A549 (cell line): ENCODE measurements around the gene HLA-DPA1. TPM values are rescaled to one million over a fixed set of nuclear protein-coding genes. Genes with fewer than 3 reads are reported as not detected.

Source experiments
- ATAC-seq, 2 experiments: fragments of 200-7000 bp in 1 of 2; fragments of >200 bp in 1 of 2; cut with Nextera tagmentation in 1 of 2; cut with Tn5 transposase in 1 of 2; 3 replicates each; pipeline versions ENCODE4 v1.8.0 to v1.9.1; 2018 to 2020; ENCODE audit warnings: mild to moderate bottlenecking in 1 of 2, moderate library complexity in 1 of 2
- CTCF ChIA-PET: fragments of 300-600 bp; sonication (Branson Sonifier 250); formaldehyde crosslinking; extraction: SDS; loops from one replicate; lab custom pipeline; 2021; ENCODE audit warnings: antibody characterized with exemption, inconsistent platforms; lab: Yijun Ruan, JAX
- POLR2A ChIA-PET: fragments of 350-600 bp; formaldehyde crosslinking; extraction: SDS; loops from one replicate; lab custom pipeline; 2021; ENCODE audit warnings: antibody characterized with exemption, inconsistent platforms; lab: Yijun Ruan, JAX
- DNase-seq, 2 experiments: peaks; one replicate each; pipeline versions ENCODE4 v3.0.0 to v3.0.0-alpha.2; 2011 to 2016; ENCODE audit warnings: low read depth in 1 of 2, low spot score in 1 of 2
- FAIRE-seq: peaks from 2 replicates; lab custom pipeline; 2011; peaks lifted over from hg19 to GRCh38; lab: Jason Lieb, UNC
- H3K27ac ChIP-seq, 2 experiments: fragments of >200 bp; sonication (Bioruptor Twin); formaldehyde crosslinking; 3 replicates each; pipeline ENCODE4 v1.5.1; 2016 to 2017
- H3K4me1 ChIP-seq: fragments of >200 bp; sonication (Bioruptor Twin); formaldehyde crosslinking; 3 replicates; pipeline ENCODE4 v1.6.1; 2016
- H3K4me2 ChIP-seq: fragments of >200 bp; sonication (Bioruptor Twin); formaldehyde crosslinking; 3 replicates; pipeline ENCODE4 v1.6.1; 2016
- H3K4me3 ChIP-seq: fragments of >200 bp; sonication (Bioruptor Twin); formaldehyde crosslinking; 3 replicates; pipeline ENCODE4 v1.5.1; 2016
- H3K9me3 ChIP-seq: fragments of >200 bp; sonication (Bioruptor Twin); formaldehyde crosslinking; 3 replicates; pipeline ENCODE4 v1.6.1; 2016
- BHLHE40 ChIP-seq: IDR thresholded peaks from 2 replicates; pipeline ENCODE4 v1.6.1; 2012; ENCODE audit warnings: low read depth, low read length, inconsistent platforms
- CHD4 ChIP-seq: fragments of 200-600 bp; sonication (generic); IDR thresholded peaks from 2 replicates; pipeline ENCODE4 v1.6.1; 2016; ENCODE audit warnings: antibody characterized with exemption, mild to moderate bottlenecking, borderline replicate concordance
- EP300 ChIP-seq, 2 experiments: fragments of >200 bp; sonication (Bioruptor Twin); formaldehyde crosslinking; IDR thresholded peaks; 2 replicates in 1 of 2; 3 replicates in 1 of 2; pipeline ENCODE4 v1.6.1; 2016 to 2017
- ESRRA ChIP-seq: fragments of 150-350 bp; IDR thresholded peaks from 2 replicates; pipeline ENCODE4 v1.6.1; 2014; ENCODE audit warnings: mild to moderate bottlenecking, low read length, borderline replicate concordance
- HEYL ChIP-seq: fragments of 250-450 bp; sonication (Bioruptor Pico); IDR thresholded peaks from 2 replicates; pipeline ENCODE4 v1.8.0; 2021; ENCODE audit warnings: mild to moderate bottlenecking, moderate library complexity
- HOXA7 ChIP-seq: fragments of 250-450 bp; sonication (Bioruptor Pico); IDR thresholded peaks from 2 replicates; pipeline ENCODE4 v1.5.0; 2020; ENCODE audit warnings: mild to moderate bottlenecking, moderate library complexity
- HOXB5 ChIP-seq: fragments of 250-450 bp; sonication (Bioruptor Pico); IDR thresholded peaks from 2 replicates; pipeline ENCODE4 v1.5.0; 2020; ENCODE audit warnings: mild to moderate bottlenecking, moderate library complexity
- JUN ChIP-seq, 2 experiments: fragments of >200 bp; sonication (Bioruptor Twin); formaldehyde crosslinking; IDR thresholded peaks; 2 replicates in 1 of 2; 3 replicates in 1 of 2; pipeline ENCODE4 v1.6.1; 2016 to 2017
- RFX5 ChIP-seq: fragments of 450-650 bp; IDR thresholded peaks from 2 replicates; pipeline ENCODE4 v1.7.1; 2014; ENCODE audit warnings: antibody characterized with exemption, mild to moderate bottlenecking, moderate library complexity
- SREBF2 ChIP-seq: fragments of 450-650 bp; IDR thresholded peaks from 2 replicates; pipeline ENCODE4 v1.6.1; 2014; ENCODE audit warnings: mild to moderate bottlenecking, moderate library complexity
- TP53 ChIP-seq: fragments of 250-450 bp; sonication (Bioruptor Pico); IDR thresholded peaks from 2 replicates; pipeline ENCODE4 v1.5.0; 2021; ENCODE audit warnings: mild to moderate bottlenecking, moderate library complexity
- ZC3H11A ChIP-seq: fragments of 450-650 bp; IDR thresholded peaks from 2 replicates; pipeline ENCODE4 v1.6.1; 2014; ENCODE audit warnings: antibody characterized with exemption, mild to moderate bottlenecking
- ZSCAN20 ChIP-seq: fragments of 250-450 bp; sonication (Bioruptor Pico); IDR thresholded peaks from 2 replicates; pipeline ENCODE4 v1.8.0; 2022; ENCODE audit warnings: mild to moderate bottlenecking, moderate library complexity
- WGBS: methylation state at CpG from one replicate; pipeline ENCODE4 v1.1.6; 2017; ENCODE audit errors: missing lambda C conversion rate; 5-methylcytosine and 5-hydroxymethylcytosine counted together
- polyA plus RNA-seq, 4 experiments: library from polyadenylated mRNA; depleted of rRNA in 3 of 4; stranded (reverse); fragments of >200 nt; fragmentation: RNase III in 1 of 4; extraction: RNeasy Plus Mini Kit Qiagen cat#74134 plus additional on column Dnase treatment in 1 of 4; gene quantifications; 2 replicates in 3 of 4; 3 replicates in 1 of 4; pipeline ENCODE4 v1.2.3, GENCODE V29; 2011 to 2017
- TF ChIP-seq, protein P1 (sequence below): IDR thresholded peaks from 2 replicates; pipeline ENCODE4 v1.6.1; 2012
- TF ChIP-seq, protein P2 (sequence below): fragments of 200-600 bp; sonication (generic); IDR thresholded peaks from 2 replicates; pipeline ENCODE4 v1.6.1; 2016; ENCODE audit warnings: antibody characterized with exemption, mild to moderate bottlenecking, moderate library complexity
- TF ChIP-seq, protein P3 (sequence below): fragments of >200 bp; sonication (Bioruptor Twin); formaldehyde crosslinking; IDR thresholded peaks from 2 replicates; pipeline ENCODE4 v1.6.1; 2016
- TF ChIP-seq, protein P4 (sequence below): fragments of 250-450 bp; sonication (Bioruptor Pico); IDR thresholded peaks from 2 replicates; pipeline ENCODE4 v1.5.0; 2021; ENCODE audit warnings: mild to moderate bottlenecking, moderate library complexity, borderline replicate concordance

HLA-DPA1 gene
- polyA plus RNA-seq, 2 of the 4 experiments (the other 2 are of a cell fraction): 0.09 TPM; not detected in 1

DNA sequence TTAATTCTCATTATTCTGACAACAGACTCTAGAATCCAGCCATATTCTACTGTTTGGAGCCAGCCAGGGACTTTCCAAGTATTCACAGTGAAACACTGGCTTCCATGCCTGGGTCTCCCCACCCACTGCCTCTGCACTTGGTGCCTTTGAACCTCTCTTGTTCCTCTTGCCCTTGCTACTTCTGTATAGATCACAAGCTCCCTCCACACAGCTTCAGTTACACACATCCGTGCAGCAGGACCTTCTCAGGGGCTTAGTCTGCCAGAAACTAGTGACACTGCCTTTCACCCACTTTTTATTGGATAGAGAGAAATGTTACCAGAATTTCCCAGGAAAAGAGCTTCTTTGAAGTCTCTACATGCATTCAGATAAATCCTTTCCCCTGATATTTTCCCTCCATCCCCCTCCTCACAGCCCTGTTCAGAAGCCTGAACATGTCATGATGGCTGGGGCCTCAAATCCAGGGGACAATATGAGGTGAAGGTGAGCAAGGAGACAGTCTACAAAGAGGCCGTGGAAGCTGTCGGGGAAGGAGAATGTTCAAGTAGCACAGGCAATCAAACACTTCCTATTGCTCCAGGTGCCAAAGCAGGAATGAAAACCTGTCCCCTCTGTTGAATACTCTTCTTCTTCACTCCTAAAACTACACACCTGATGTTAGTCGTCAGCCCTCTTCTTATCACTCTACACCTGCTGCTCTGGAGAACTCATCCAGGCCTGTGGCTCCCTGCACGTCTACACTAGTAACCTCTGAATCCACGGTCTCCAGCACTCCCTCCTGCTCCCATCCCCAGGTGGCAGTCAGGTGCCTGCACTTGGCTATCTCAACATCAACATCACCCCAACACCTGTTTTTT is 43.9 kb downstream of the HLA-DPA1 start:
- no peak overlapping the region for H3K27ac ChIP-seq
- CTCF ChIA-PET: interaction anchor here (0.6 to 2.0 kb wide), 4 partner anchors 14 to 230 kb away, joined by 3 to 5 read pairs (median 4); no protein-coding TSS in a partner anchor
- ATAC-seq (peak; percentile 45 to 59; a peak in 2 of 6 replicates), DNase-seq (no peak)
- TF ChIP-seq TP53 (CRISPR knock-in tag) (no peak), RFX5 (peak; percentile 94), BHLHE40 (no peak)
- TF ChIP-seq, all 56 proteins: peak for 1
- Histone ChIP-seq H3K4me1 (no peaks in the 10 kb centered on the region), H3K9me3 (no peaks in the 10 kb centered on the region), H3K4me3 (no peak overlapping the region), H3K4me2 (no peak overlapping the region)
- no peak for FAIRE-seq
- WGBS: 25% methylated on average over 6 of the region's 6 CpGs
- POLR2A ChIA-PET: no interaction called here

DNA sequence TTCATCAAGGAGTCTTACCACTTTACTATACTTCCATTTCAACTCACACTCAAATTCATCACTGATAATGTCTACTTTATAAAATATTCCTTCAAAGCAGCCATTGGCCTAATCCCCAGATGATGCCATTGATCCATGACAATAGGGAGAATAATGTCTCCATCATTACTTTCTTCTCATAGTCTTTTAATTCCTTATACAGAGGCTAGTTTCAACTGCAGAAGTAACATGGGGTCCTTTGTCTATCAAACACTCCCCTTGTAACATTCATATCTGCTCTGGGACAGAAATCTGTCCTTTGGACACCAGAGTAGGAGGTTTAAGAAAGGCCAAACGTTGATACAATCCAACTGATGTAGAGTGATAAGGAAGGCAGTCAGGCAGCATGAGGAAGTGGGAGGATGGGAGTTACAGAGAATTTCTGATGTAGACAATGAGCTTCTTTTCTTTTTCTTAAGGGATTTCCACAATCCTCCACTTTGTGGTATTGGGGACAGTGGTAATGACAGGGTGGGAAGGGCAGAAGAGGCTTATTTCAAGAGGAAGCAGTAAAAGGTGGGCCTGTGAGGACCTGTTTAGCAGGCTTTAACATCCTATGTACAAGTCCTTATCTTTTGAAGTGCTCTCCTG is 45.1 kb downstream of the HLA-DPA1 start:
- H3K4me3 ChIP-seq: no peak overlapping the region
- ATAC-seq: no peak
- CTCF ChIA-PET: interaction anchor here (2.0 kb wide), 1 partner anchor 21 kb away, joined by 5 read pairs; no protein-coding TSS in a partner anchor
- TF ChIP-seq, protein P1, sequence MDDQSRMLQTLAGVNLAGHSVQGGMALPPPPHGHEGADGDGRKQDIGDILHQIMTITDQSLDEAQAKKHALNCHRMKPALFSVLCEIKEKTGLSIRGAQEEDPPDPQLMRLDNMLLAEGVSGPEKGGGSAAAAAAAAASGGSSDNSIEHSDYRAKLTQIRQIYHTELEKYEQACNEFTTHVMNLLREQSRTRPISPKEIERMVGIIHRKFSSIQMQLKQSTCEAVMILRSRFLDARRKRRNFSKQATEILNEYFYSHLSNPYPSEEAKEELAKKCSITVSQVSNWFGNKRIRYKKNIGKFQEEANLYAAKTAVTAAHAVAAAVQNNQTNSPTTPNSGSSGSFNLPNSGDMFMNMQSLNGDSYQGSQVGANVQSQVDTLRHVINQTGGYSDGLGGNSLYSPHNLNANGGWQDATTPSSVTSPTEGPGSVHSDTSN: no peak
- no peak for TF ChIP-seq CHD4
- TF ChIP-seq EP300 (IDR thresholded peaks at IDR 0.05): no peak
- TF ChIP-seq, protein P2, sequence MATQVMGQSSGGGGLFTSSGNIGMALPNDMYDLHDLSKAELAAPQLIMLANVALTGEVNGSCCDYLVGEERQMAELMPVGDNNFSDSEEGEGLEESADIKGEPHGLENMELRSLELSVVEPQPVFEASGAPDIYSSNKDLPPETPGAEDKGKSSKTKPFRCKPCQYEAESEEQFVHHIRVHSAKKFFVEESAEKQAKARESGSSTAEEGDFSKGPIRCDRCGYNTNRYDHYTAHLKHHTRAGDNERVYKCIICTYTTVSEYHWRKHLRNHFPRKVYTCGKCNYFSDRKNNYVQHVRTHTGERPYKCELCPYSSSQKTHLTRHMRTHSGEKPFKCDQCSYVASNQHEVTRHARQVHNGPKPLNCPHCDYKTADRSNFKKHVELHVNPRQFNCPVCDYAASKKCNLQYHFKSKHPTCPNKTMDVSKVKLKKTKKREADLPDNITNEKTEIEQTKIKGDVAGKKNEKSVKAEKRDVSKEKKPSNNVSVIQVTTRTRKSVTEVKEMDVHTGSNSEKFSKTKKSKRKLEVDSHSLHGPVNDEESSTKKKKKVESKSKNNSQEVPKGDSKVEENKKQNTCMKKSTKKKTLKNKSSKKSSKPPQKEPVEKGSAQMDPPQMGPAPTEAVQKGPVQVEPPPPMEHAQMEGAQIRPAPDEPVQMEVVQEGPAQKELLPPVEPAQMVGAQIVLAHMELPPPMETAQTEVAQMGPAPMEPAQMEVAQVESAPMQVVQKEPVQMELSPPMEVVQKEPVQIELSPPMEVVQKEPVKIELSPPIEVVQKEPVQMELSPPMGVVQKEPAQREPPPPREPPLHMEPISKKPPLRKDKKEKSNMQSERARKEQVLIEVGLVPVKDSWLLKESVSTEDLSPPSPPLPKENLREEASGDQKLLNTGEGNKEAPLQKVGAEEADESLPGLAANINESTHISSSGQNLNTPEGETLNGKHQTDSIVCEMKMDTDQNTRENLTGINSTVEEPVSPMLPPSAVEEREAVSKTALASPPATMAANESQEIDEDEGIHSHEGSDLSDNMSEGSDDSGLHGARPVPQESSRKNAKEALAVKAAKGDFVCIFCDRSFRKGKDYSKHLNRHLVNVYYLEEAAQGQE: no peak
- no peak for TF ChIP-seq SREBF2
- no peak for TF ChIP-seq ZC3H11A
- TF ChIP-seq, protein P3, sequence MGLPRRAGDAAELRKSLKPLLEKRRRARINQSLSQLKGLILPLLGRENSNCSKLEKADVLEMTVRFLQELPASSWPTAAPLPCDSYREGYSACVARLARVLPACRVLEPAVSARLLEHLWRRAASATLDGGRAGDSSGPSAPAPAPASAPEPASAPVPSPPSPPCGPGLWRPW: no peak
- TF ChIP-seq ESRRA: no peak
- TF ChIP-seq JUN (IDR thresholded peaks at IDR 0.05): no peak
- TF ChIP-seq, protein P4, sequence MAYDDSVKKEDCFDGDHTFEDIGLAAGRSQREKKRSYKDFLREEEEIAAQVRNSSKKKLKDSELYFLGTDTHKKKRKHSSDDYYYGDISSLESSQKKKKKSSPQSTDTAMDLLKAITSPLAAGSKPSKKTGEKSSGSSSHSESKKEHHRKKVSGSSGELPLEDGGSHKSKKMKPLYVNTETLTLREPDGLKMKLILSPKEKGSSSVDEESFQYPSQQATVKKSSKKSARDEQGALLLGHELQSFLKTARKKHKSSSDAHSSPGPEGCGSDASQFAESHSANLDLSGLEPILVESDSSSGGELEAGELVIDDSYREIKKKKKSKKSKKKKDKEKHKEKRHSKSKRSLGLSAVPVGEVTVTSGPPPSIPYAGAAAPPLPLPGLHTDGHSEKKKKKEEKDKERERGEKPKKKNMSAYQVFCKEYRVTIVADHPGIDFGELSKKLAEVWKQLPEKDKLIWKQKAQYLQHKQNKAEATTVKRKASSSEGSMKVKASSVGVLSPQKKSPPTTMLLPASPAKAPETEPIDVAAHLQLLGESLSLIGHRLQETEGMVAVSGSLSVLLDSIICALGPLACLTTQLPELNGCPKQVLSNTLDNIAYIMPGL (CRISPR knock-in tag): no peak
- TF ChIP-seq HOXA7 (CRISPR knock-in tag): no peak
- TF ChIP-seq HEYL (CRISPR knock-in tag): no peak
- no peak for TF ChIP-seq HOXB5 (CRISPR knock-in tag)
- TF ChIP-seq ZSCAN20 (CRISPR knock-in tag): no peak
- H3K27ac ChIP-seq: no peak overlapping the region
- no peaks in the 10 kb centered on the region for H3K4me1 ChIP-seq
- FAIRE-seq: no peak
- no peak for DNase-seq
- POLR2A ChIA-PET: no interaction called here
- H3K4me2 ChIP-seq: no peak overlapping the region
- 0% methylated on average over 1 of the region's 1 CpG for WGBS
- no peaks in the 10 kb centered on the region for H3K9me3 ChIP-seq
